ENCODE results near the gene RALGPS2.

DNA sequence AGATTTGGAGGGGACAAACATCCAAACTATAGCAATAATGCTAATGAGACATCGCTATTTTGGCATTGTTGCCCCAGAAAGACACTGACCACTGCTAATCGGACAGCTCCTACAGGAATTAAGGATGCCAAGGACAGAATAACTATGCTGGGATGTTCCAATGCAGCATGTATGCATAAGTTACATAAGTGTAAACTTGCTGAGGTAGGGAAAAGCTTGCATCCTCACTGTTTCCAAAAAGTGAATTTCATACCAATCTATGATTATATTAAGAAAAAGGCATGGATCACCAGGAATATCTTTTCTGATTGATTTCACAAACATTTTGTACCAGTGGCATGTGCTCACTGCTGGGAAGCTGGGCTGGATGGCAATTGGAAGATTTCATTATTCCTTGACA, 45.8 kb upstream of the RALGPS2 start:
- no peak for TF ChIP-seq POLR2A (IDR thresholded peaks at IDR 0.05; ENCODE audit: low read depth, low read length)
- no peak for TF ChIP-seq POLR2AphosphoS5 (IDR thresholded peaks at IDR 0.05; ENCODE audit: low read depth, low read length)
